Raji (cell line): Measurements from ENCODE around the gene CUL9.

Source experiments
- POLR2A ChIP-seq: IDR thresholded peaks from 2 replicates; pipeline ENCODE4 v1.6.1; 2011; ENCODE audit warnings: low read depth, low read length, control low read depth; ENCODE audit not compliant: insufficient read depth

Gene CUL9

DNA sequence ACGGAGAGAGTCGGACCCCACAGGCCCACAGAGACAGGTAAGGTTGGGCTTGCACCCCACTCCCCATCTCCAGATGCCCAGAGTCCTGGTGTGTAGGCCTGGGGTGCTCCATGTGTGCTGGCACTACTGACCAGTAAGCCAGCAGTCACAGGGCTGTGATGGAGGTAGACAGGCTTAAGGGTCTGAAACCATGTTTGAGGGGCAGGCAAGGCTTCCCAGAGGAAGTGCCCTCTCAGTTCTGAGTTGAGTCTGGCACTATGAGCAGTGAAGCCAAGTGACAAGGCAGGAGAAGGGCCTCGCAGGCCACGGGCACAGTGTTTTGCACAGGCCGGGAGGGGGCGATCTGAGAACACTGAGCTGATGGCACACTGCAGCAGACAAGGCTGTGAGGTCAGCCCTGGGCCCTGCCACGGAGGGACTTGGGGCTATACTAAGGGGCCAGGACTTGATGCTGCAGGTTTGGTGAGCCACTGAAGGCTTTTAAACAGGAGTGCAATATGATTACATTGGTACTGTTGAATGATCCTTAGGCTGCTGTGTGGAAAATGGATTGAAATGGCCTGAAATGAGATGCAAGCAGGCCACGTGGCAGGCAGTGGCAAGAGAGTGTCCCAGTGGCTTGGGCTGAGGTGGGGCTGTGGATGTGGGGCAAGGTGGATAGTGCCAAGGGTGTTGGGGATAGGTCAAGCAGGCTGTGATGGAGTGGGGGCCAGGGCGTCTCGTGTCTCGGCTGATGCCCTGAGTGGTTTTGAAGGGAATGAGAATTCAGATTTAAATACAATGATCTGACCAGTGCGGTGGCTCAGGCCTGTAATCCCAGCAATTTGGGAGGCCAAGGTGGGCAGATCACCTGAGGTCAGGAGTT lies 81.5 kb downstream of the CUL9 start:
- no peak for TF ChIP-seq POLR2A

GRCh38 chr6:43264599-43265145 lies 82.7 kb downstream of the CUL9 start:
- no peak for TF ChIP-seq POLR2A

DNA sequence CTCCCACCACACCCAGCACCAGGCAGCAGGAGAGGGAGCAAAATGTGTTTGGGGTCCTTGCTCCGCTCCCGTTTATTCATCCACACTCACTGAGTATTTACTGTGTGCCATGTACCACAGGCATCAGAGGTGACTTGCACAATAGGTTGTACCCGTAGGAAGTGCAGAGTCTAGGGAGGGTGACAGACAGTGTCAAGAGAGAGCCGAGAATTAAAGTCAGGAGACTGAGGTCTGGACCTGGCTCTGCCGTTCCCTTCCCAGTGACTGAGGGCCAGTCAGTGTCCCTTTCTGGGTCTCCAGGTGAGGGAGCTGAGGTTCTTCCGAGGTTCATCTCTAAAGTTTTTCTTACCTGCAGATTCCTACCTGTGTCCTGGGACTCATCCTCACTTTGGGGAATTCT lies 83.6 kb downstream of the CUL9 start:
- no peak for TF ChIP-seq POLR2A

GRCh38 chr6:43267619-43268354 lies 85.8 kb downstream of the CUL9 start:
- no peak for TF ChIP-seq POLR2A

GRCh38 chr6:43268355-43268700 lies 86.3 kb downstream of the CUL9 start:
- TF ChIP-seq POLR2A = no peak

- no peak for TF ChIP-seq POLR2A
Measured at GRCh38 chr6:43268782-43269272, 86.8 kb downstream of the CUL9 start.

GRCh38 chr6:43269273-43270007 lies 87.4 kb downstream of the CUL9 start:
- no peak for TF ChIP-seq POLR2A

DNA sequence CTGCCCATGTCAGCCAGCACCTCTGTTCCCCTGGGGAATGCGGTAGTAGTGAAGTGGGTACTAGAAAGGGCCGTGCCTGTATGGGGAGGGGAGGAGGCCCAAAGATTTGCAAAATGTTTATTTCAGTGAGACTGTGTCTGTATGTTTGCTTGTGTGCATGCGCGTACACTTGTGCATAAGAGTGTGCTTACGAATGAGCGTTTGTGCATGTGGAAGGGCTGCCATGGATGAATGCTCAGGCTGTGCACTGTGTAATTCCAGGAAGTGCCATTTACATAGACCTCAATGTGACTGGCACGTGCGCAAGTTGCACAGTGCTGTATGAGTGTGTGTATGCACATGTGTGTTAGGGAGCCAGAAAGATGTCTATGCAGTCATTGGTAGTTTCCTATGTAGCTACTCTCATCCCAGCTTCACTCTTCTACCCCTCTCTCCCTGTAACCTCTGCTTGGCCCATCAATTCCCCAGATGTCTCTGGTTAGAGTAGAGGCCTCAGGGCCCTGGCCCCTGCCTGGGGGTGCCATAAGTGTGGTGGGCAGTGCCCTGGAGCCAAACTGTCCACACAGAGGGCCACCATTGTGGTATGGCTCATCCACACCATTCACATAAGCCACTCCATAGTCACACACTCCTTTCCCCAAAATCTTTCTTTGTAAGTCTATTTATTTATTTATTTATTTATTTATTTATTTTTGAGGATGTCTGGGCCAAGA lies 89.3 kb downstream of the CUL9 start:
- TF ChIP-seq POLR2A = no peak

DNA sequence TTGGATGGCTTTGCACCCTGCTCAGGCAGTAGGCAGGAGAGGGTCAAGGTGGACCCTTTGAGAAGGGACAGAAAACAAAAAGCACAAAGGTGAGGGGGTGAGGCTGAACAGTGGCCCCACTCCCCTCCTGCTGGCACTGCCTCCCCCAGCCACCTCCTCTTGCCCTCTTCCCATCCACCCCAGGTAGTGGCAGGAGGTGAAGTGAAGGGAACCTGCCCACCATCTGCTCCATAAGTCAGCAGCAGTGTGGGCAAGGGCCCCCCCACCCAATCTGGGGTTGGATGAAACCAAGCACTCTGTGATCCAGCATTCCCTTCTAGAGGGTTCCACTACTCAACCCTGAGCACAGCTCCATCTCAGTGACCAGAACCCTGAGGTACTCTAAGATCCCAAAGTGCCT lies 89.9 kb downstream of the CUL9 start:
- TF ChIP-seq POLR2A = no peak

- TF ChIP-seq POLR2A = no peak
Measured at GRCh38 chr6:43273707-43274106, 91.7 kb downstream of the CUL9 start.
